EL (cell line): ENCODE data around the gene ZNF512B.
"Not testable (repeated sequence)": the region's sequence is repeated elsewhere in the genome, so short reads cannot be mapped to it uniquely, and the experiment has no call there.

Experiments used
- DNase-seq: peaks from one replicate; pipeline ENCODE4 v3.0.0-alpha.2; 2016

The ZNF512B gene

GRCh38 chr20:63969838-63970713 lies at the start of gene ZNF512B:
ZNF512B (minus strand) TSS chr20:63969930; CDS start chr20:63967950, 1,980 bp downstream.
- DNase-seq = peak; percentile 69

GRCh38 chr20:64015635-64016034 lies 45.9 kb upstream of the ZNF512B start:
- no peak for DNase-seq

GRCh38 chr20:64012385-64013154 lies 42.8 kb upstream of the ZNF512B start:
- DNase-seq = not testable (repeated sequence)

- DNase-seq = no peak
Measured at GRCh38 chr20:64011366-64011779, 41.6 kb upstream of the ZNF512B start.

GRCh38 chr20:64010711-64011237 lies 41.0 kb upstream of the ZNF512B start:
- DNase-seq = no peak

GRCh38 chr20:64009811-64010387 lies 40.2 kb upstream of the ZNF512B start:
- no peak for DNase-seq

GRCh38 chr20:64006902-64007301 lies 37.2 kb upstream of the ZNF512B start:
- no peak for DNase-seq

GRCh38 chr20:64006490-64006889 lies 36.8 kb upstream of the ZNF512B start:
- DNase-seq = no peak

GRCh38 chr20:64005394-64005793 lies 35.7 kb upstream of the ZNF512B start:
- no peak for DNase-seq

- no peak for DNase-seq
Measured at GRCh38 chr20:64003960-64004725, 34.4 kb upstream of the ZNF512B start.

GRCh38 chr20:64001607-64002011 lies 31.9 kb upstream of the ZNF512B start:
- no peak for DNase-seq

- DNase-seq = no peak
Measured at GRCh38 chr20:64000906-64001305, 31.2 kb upstream of the ZNF512B start.

GRCh38 chr20:63982937-63983336 lies 13.2 kb upstream of the ZNF512B start:
- DNase-seq = no peak

- DNase-seq = peak; percentile 95
Measured at GRCh38 chr20:63980806-63981728, 11.3 kb upstream of the ZNF512B start, which contains the start of gene PRPF6. PRPF6 (plus strand) TSS chr20:63981132; CDS start chr20:63981246, 114 bp downstream.

GRCh38 chr20:63980317-63980805 lies 10.6 kb upstream of the ZNF512B start:
- no peak for DNase-seq

- DNase-seq = peak; percentile 50
Measured at GRCh38 chr20:63979557-63980316, 10.0 kb upstream of the ZNF512B start, which contains the start of gene SAMD10. SAMD10 (minus strand) TSS chr20:63979642; CDS start chr20:63979467, 175 bp downstream.

- no peak for DNase-seq
Measured at GRCh38 chr20:63979229-63979556, 9.5 kb upstream of the ZNF512B start.

- DNase-seq = peak; percentile 71
Measured at GRCh38 chr20:63978319-63979228, 8.8 kb upstream of the ZNF512B start.

- peak; percentile 87 for DNase-seq
Measured at GRCh38 chr20:63977739-63978276, 8.1 kb upstream of the ZNF512B start.
